WTC11 (cell line): Measurements from ENCODE around the gene SLC9A3. TPM values are rescaled to one million over a fixed set of nuclear protein-coding genes. Genes with fewer than 3 reads are reported as not detected.

Source experiments
- ATAC-seq: fragments of 200-7000 bp; cut with Tn5 transposase; 2 replicates; pipeline ENCODE4 v1.10.0; 2021; ENCODE audit warnings: mild to moderate bottlenecking, moderate library complexity
- CTCF ChIA-PET: fragments of 300-600 bp; sonication (Branson Sonifier 250); formaldehyde crosslinking; loops from one replicate; lab custom pipeline; 2021; ENCODE audit warnings: antibody characterized with exemption; lab: Charles Lee
- POLR2A ChIA-PET: fragments of 350-600 bp; sonication (Branson Sonifier 250); formaldehyde crosslinking; loops from one replicate; lab custom pipeline; 2021; ENCODE audit warnings: antibody characterized with exemption; lab: Charles Lee
- DNase-seq: peaks from one replicate; pipeline ENCODE4 v3.0.0; 2021; ENCODE audit warnings: low spot score
- H3K27ac Mint-ChIP-seq: 2 replicates; pipeline ENCODE4 v1.8.0; 2021; ENCODE audit warnings: mixed read lengths
- H3K27me3 Mint-ChIP-seq: 2 replicates; pipeline ENCODE4 v1.8.0; 2021; ENCODE audit warnings: low read depth, mild to moderate bottlenecking, moderate library complexity, mixed read lengths
- H3K36me3 Mint-ChIP-seq: 2 replicates; pipeline ENCODE4 v1.8.0; 2021; ENCODE audit warnings: mixed read lengths
- H3K4me1 Mint-ChIP-seq: 2 replicates; pipeline ENCODE4 v1.8.0; 2022; ENCODE audit warnings: mixed read lengths
- H3K4me3 Mint-ChIP-seq: 2 replicates; pipeline ENCODE4 v1.8.0; 2021; ENCODE audit warnings: mild to moderate bottlenecking, moderate library complexity, mixed read lengths
- H3K9me3 Mint-ChIP-seq: 2 replicates; pipeline ENCODE4 v1.8.0; 2021; ENCODE audit warnings: mixed read lengths
- AR ChIP-seq: fragments of 250-450 bp; sonication (Bioruptor Pico); IDR thresholded peaks from 2 replicates; pipeline ENCODE4 v1.9.0; 2021; ENCODE audit warnings: mild to moderate bottlenecking
- ATF6 ChIP-seq: sonication (generic); formaldehyde crosslinking; IDR thresholded peaks from 2 replicates; pipeline ENCODE4 v1.8.1; 2023; ENCODE audit warnings: mild to moderate bottlenecking, missing genetic modification reagents
- CREM ChIP-seq: sonication (generic); formaldehyde crosslinking; IDR thresholded peaks from 2 replicates; pipeline ENCODE4 v1.8.1; 2022; ENCODE audit warnings: mild to moderate bottlenecking, missing genetic modification reagents, moderate library complexity
- FOXP4 ChIP-seq: sonication (generic); formaldehyde crosslinking; IDR thresholded peaks from 2 replicates; pipeline ENCODE4 v1.8.0; 2022; ENCODE audit warnings: mild to moderate bottlenecking, missing genetic modification reagents
- GRHL2 ChIP-seq: fragments of 250-450 bp; sonication (Bioruptor Pico); IDR thresholded peaks from 2 replicates; pipeline ENCODE4 v1.8.0; 2022; ENCODE audit warnings: mild to moderate bottlenecking, moderate library complexity; ENCODE audit not compliant: insufficient replicate concordance, severe bottlenecking
- MXD4 ChIP-seq: fragments of 250-450 bp; sonication (Bioruptor Pico); IDR thresholded peaks from 2 replicates; pipeline ENCODE4 v1.8.0; 2021; ENCODE audit warnings: mild to moderate bottlenecking, moderate library complexity, borderline replicate concordance
- OVOL2 ChIP-seq: fragments of 250-450 bp; sonication (Bioruptor Pico); IDR thresholded peaks from 2 replicates; pipeline ENCODE4 v1.9.0; 2021; ENCODE audit warnings: mild to moderate bottlenecking, borderline replicate concordance
- RORB ChIP-seq: fragments of 250-450 bp; sonication (Bioruptor Pico); IDR thresholded peaks from 2 replicates; pipeline ENCODE4 v1.9.0; 2021; ENCODE audit warnings: mild to moderate bottlenecking
- TCF7 ChIP-seq: sonication (generic); formaldehyde crosslinking; IDR thresholded peaks from 2 replicates; pipeline ENCODE4 v1.8.0; 2022; ENCODE audit warnings: mild to moderate bottlenecking, low read depth, missing genetic modification reagents, moderate library complexity
- TEAD1 ChIP-seq: sonication (generic); formaldehyde crosslinking; IDR thresholded peaks from 2 replicates; pipeline ENCODE4 v1.8.0; 2022; ENCODE audit warnings: mild to moderate bottlenecking, missing genetic modification reagents
- TP53 ChIP-seq: sonication (generic); formaldehyde crosslinking; IDR thresholded peaks from 2 replicates; pipeline ENCODE4 v1.8.1; 2023; ENCODE audit warnings: mild to moderate bottlenecking, missing genetic modification reagents
- ZNF423 ChIP-seq: fragments of 250-450 bp; sonication (Bioruptor Pico); IDR thresholded peaks from 2 replicates; pipeline ENCODE4 v2.1.2; 2022; ENCODE audit warnings: mild to moderate bottlenecking, moderate library complexity
- ZNF425 ChIP-seq: fragments of 250-450 bp; sonication (Bioruptor Pico); conservative IDR thresholded peaks from 2 replicates; pipeline ENCODE4 v1.9.0; 2021; ENCODE audit warnings: mild to moderate bottlenecking
- ZNF671 ChIP-seq: fragments of 250-450 bp; sonication (Bioruptor Pico); IDR thresholded peaks from 2 replicates; pipeline ENCODE4 v1.8.0; 2021; ENCODE audit warnings: mild to moderate bottlenecking
- total RNA-seq: library from RNA; stranded (reverse); gene quantifications from 3 replicates; pipeline ENCODE4 v1.2.3, GENCODE V29; 2021
- TF ChIP-seq, protein P1 (sequence below): sonication (generic); formaldehyde crosslinking; IDR thresholded peaks from 2 replicates; pipeline ENCODE4 v1.8.0; 2023; ENCODE audit warnings: missing genetic modification reagents
- TF ChIP-seq, protein P2 (sequence below): sonication (generic); formaldehyde crosslinking; IDR thresholded peaks from 2 replicates; pipeline ENCODE4 v1.8.1; 2022; ENCODE audit warnings: low read depth, missing genetic modification reagents, borderline replicate concordance
- TF ChIP-seq, protein P3 (sequence below): sonication (generic); formaldehyde crosslinking; IDR thresholded peaks from 2 replicates; pipeline ENCODE4 v1.8.1; 2023; ENCODE audit warnings: mild to moderate bottlenecking, missing genetic modification reagents, moderate library complexity

The SLC9A3 gene
- total RNA-seq, 1 experiment from 2014 or later: 1.6 TPM

GRCh38 chr5:569358-569867 is 45.2 kb upstream of the SLC9A3 start:
- CTCF ChIA-PET: no interaction called here
- POLR2A ChIA-PET: no interaction called here
- Mint-ChIP-seq H3K4me1 (peaks cover 14% of the 10 kb centered on the region), H3K27me3 (peaks cover 19% of the 10 kb centered on the region), H3K9me3 (no peaks in the 10 kb centered on the region), H3K27ac (no peak overlapping the region), H3K36me3 (no peaks in the 10 kb centered on the region), H3K4me3 (no peak overlapping the region)
- ATAC-seq: no peak
- no peak for DNase-seq
- no peak for TF ChIP-seq GRHL2 (CRISPR knock-in tag)
- no peak for TF ChIP-seq ATF6 (CRISPR knock-in tag)
- no peak for TF ChIP-seq RORB
- no peak for TF ChIP-seq TEAD1
- TF ChIP-seq TCF7: no peak

DNA sequence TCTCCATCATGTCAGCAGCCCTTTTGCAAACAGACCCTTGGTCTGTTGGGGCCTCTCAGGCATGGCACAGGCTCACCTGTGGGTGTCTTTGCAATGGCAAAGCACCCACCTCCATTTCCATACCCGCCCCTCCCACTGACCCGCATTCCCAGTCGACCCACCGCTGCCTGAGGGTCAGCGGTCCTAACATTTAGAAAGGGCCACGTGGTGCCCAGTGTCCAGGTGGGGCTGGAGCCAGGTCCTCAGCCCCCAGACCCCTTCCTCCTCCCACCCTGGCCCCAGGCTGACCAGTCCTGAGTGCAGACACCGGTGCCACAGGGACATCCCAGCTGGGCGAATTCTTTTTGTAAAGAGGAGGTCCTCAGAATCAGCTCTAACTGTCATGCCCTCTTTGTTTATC is 44.6 kb upstream of the SLC9A3 start:
- CTCF ChIA-PET: no interaction called here
- Mint-ChIP-seq H3K27me3 (peaks cover 19% of the 10 kb centered on the region), H3K9me3 (no peaks in the 10 kb centered on the region), H3K36me3 (no peaks in the 10 kb centered on the region), H3K4me1 (peaks cover 14% of the 10 kb centered on the region), H3K27ac (no peak overlapping the region), H3K4me3 (no peak overlapping the region)
- ATAC-seq (no peak), DNase-seq (no peak)
- POLR2A ChIA-PET: no interaction called here
- TF ChIP-seq, protein P1, sequence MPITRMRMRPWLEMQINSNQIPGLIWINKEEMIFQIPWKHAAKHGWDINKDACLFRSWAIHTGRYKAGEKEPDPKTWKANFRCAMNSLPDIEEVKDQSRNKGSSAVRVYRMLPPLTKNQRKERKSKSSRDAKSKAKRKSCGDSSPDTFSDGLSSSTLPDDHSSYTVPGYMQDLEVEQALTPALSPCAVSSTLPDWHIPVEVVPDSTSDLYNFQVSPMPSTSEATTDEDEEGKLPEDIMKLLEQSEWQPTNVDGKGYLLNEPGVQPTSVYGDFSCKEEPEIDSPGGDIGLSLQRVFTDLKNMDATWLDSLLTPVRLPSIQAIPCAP: no peak
- no peak for TF ChIP-seq TP53 (CRISPR knock-in tag)
- TF ChIP-seq ZNF671 (CRISPR knock-in tag): no peak
- no peak for TF ChIP-seq AR (CRISPR knock-in tag)
- TF ChIP-seq CREM (CRISPR knock-in tag): no peak
- TF ChIP-seq, protein P2, sequence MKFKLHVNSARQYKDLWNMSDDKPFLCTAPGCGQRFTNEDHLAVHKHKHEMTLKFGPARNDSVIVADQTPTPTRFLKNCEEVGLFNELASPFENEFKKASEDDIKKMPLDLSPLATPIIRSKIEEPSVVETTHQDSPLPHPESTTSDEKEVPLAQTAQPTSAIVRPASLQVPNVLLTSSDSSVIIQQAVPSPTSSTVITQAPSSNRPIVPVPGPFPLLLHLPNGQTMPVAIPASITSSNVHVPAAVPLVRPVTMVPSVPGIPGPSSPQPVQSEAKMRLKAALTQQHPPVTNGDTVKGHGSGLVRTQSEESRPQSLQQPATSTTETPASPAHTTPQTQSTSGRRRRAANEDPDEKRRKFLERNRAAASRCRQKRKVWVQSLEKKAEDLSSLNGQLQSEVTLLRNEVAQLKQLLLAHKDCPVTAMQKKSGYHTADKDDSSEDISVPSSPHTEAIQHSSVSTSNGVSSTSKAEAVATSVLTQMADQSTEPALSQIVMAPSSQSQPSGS: no peak
- TF ChIP-seq OVOL2: no peak
- TF ChIP-seq ZNF423 (CRISPR knock-in tag): no peak
- no peak for TF ChIP-seq MXD4
- TF ChIP-seq, protein P3, sequence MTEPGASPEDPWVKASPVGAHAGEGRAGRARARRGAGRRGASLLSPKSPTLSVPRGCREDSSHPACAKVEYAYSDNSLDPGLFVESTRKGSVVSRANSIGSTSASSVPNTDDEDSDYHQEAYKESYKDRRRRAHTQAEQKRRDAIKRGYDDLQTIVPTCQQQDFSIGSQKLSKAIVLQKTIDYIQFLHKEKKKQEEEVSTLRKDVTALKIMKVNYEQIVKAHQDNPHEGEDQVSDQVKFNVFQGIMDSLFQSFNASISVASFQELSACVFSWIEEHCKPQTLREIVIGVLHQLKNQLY (CRISPR knock-in tag): no peak
- no peak for TF ChIP-seq FOXP4 (CRISPR knock-in tag)
- TF ChIP-seq ZNF425: no peak
